SK-N-SH (cell line): ENCODE measurements around the gene EXOC1. TPM values are rescaled to one million over a fixed set of nuclear protein-coding genes. Genes with fewer than 3 reads are reported as not detected.
A peak's percentile ranks its signal among the peaks of the same experiment; 100 is the strongest.

Experiments used
- CTCF ChIA-PET: fragments of 300-600, 350-600 bp; formaldehyde crosslinking; extraction: SDS; loops from one replicate; lab custom pipeline; 2021; lab: Yijun Ruan, JAX
- POLR2A ChIA-PET: fragments of 350-600 bp; sonication (Branson Sonifier 250); formaldehyde crosslinking; extraction: SDS; loops from one replicate; lab custom pipeline; 2020; ENCODE audit warnings: antibody characterized with exemption, inconsistent platforms; lab: Yijun Ruan, JAX
- DNase-seq: peaks from one replicate; pipeline ENCODE4 v3.0.0; 2012
- H2AFZ ChIP-seq: fragments of 200-600 bp; sonication (generic); 2 replicates; pipeline ENCODE4 v1.8.1; 2016; ENCODE audit warnings: antibody characterized with exemption, mild to moderate bottlenecking, low read depth
- H3F3A ChIP-seq: fragments of 200-600 bp; sonication (generic); replicated peaks from 2 replicates; pipeline ENCODE3; 2016; ENCODE audit warnings: antibody characterized with exemption, mild to moderate bottlenecking; ENCODE audit not compliant: insufficient read depth
- H3K27ac ChIP-seq, 2 experiments: fragments of 200-500 bp in 1 of 2; fragments of 200-600 bp in 1 of 2; sonication (Bioruptor generic) in 1 of 2; sonication (generic), shearing (Covaris generic) in 1 of 2; 2 replicates each; pipeline versions ENCODE4 v1.5.1 to v1.6.1; 2014 to 2016; ENCODE audit warnings: low read depth in 2 of 2, inconsistent platforms in 1 of 2, low read length in 1 of 2, mild to moderate bottlenecking in 1 of 2, mixed read lengths in 1 of 2
- H3K27me3 ChIP-seq: fragments of 200-600 bp; sonication (generic), shearing (Covaris generic); 2 replicates; pipeline ENCODE4 v1.6.1; 2016; ENCODE audit warnings: mixed run types; ENCODE audit not compliant: insufficient read depth
- H3K36me3 ChIP-seq, 2 experiments: fragments of 200-500 bp in 1 of 2; fragments of 200-600 bp in 1 of 2; sonication (Bioruptor generic) in 1 of 2; sonication (generic) in 1 of 2; replicated peaks in 1 of 2; 2 replicates each; pipeline versions ENCODE3 to v1.5.1; 2014 to 2016; ENCODE audit warnings: low read length in 1 of 2, mild to moderate bottlenecking in 1 of 2; ENCODE audit not compliant: insufficient read depth in 2 of 2, control insufficient read depth in 1 of 2
- H3K4me1 ChIP-seq, 2 experiments: fragments of 200-500 bp in 1 of 2; fragments of 200-600 bp in 1 of 2; sonication (Bioruptor generic) in 1 of 2; sonication (generic), shearing (Covaris generic) in 1 of 2; 2 replicates each; pipeline versions ENCODE4 v1.5.1 to v1.6.1; 2014 to 2016; ENCODE audit warnings: low read depth in 1 of 2, low read length in 1 of 2, mixed run types in 1 of 2; ENCODE audit not compliant: insufficient read depth in 2 of 2, control insufficient read depth in 1 of 2
- H3K4me2 ChIP-seq: fragments of 200-600 bp; sonication (generic), shearing (Covaris generic); 2 replicates; pipeline ENCODE4 v1.6.1; 2017; ENCODE audit warnings: mixed run types
- H3K4me3 ChIP-seq, 2 experiments: fragments of 200-500 bp in 1 of 2; fragments of 200-600 bp in 1 of 2; sonication (Bioruptor generic) in 1 of 2; sonication (generic), shearing (Covaris generic) in 1 of 2; 2 replicates each; pipeline versions ENCODE4 v1.5.1 to v1.8.1; 2014 to 2016; ENCODE audit warnings: low read depth in 2 of 2, inconsistent platforms in 1 of 2, low read length in 1 of 2, mild to moderate bottlenecking in 1 of 2, mixed read lengths in 1 of 2, moderate library complexity in 1 of 2
- H3K79me2 ChIP-seq: fragments of 200-600 bp; sonication (generic); 2 replicates; pipeline ENCODE4 v1.8.1; 2017; ENCODE audit warnings: mild to moderate bottlenecking; ENCODE audit not compliant: insufficient read depth
- H3K9ac ChIP-seq: fragments of 200-600 bp; sonication (generic); 2 replicates; pipeline ENCODE4 v1.6.1; 2017; ENCODE audit warnings: mixed run types
- H3K9me2 ChIP-seq: fragments of 200-600 bp; sonication (generic); 2 replicates; pipeline ENCODE4 v1.6.1; 2017; ENCODE audit warnings: mixed run types
- H3K9me3 ChIP-seq: fragments of 200-600 bp; sonication (generic); 2 replicates; pipeline ENCODE4 v1.6.1; 2017; ENCODE audit warnings: mixed run types, mild to moderate bottlenecking, moderate library complexity
- H4K20me1 ChIP-seq: fragments of 200-600 bp; sonication (generic); 2 replicates; pipeline ENCODE4 v1.6.1; 2017; ENCODE audit warnings: mild to moderate bottlenecking, mixed run types; ENCODE audit not compliant: insufficient read depth
- ELF1 ChIP-seq: IDR thresholded peaks from 2 replicates; pipeline ENCODE4 v1.4.0; 2012
- EP300 ChIP-seq, 2 experiments: IDR thresholded peaks; 2 replicates each; pipeline versions ENCODE4 v1.4.0 to v1.6.1; 2012; ENCODE audit warnings: borderline replicate concordance in 1 of 2, low read depth in 1 of 2, low read length in 1 of 2
- FOXM1 ChIP-seq: IDR thresholded peaks from 2 replicates; pipeline ENCODE4 v1.4.0; 2012; ENCODE audit warnings: low read depth, mild to moderate bottlenecking
- GABPA ChIP-seq: IDR thresholded peaks from 2 replicates; pipeline ENCODE4 v1.4.0; 2012; ENCODE audit warnings: low read depth, mild to moderate bottlenecking
- GATA2 ChIP-seq: sonication (generic); formaldehyde crosslinking; IDR thresholded peaks from 2 replicates; pipeline ENCODE4 v1.5.0; 2020; ENCODE audit warnings: mild to moderate bottlenecking, missing genetic modification reagents
- IRF3 ChIP-seq: fragments of 150-350 bp; IDR thresholded peaks from 2 replicates; pipeline ENCODE4 v1.6.1; 2016; ENCODE audit warnings: mild to moderate bottlenecking, low read depth, low read length
- MAX ChIP-seq: IDR thresholded peaks from 2 replicates; pipeline ENCODE4 v1.4.0; 2012; ENCODE audit warnings: low read depth
- MXI1 ChIP-seq: IDR thresholded peaks from 2 replicates; pipeline ENCODE4 v1.6.1; 2012; ENCODE audit warnings: mild to moderate bottlenecking, low read depth, low read length, improper control_type of control experiment
- RAD21 ChIP-seq: IDR thresholded peaks from 2 replicates; pipeline ENCODE4 v1.6.1; 2012; ENCODE audit warnings: mild to moderate bottlenecking, low read length
- RCOR1 ChIP-seq: fragments of 150-350 bp; IDR thresholded peaks from 2 replicates; pipeline ENCODE4 v1.6.1; 2017; ENCODE audit warnings: antibody characterized with exemption, low read length
- RFX5 ChIP-seq: IDR thresholded peaks from 2 replicates; pipeline ENCODE4 v1.6.1; 2012; ENCODE audit warnings: mild to moderate bottlenecking, improper control_type of control experiment, low read length
- SIN3A ChIP-seq: IDR thresholded peaks from 2 replicates; pipeline ENCODE4 v1.6.1; 2012; ENCODE audit warnings: low read depth, mild to moderate bottlenecking, low read length, moderate library complexity, borderline replicate concordance
- SMC3 ChIP-seq: IDR thresholded peaks from 2 replicates; pipeline ENCODE4 v1.6.1; 2012; ENCODE audit warnings: low read depth, low read length, improper control_type of control experiment
- TAF1 ChIP-seq: IDR thresholded peaks from 2 replicates; pipeline ENCODE4 v1.6.1; 2012; ENCODE audit warnings: low read depth, mild to moderate bottlenecking, low read length, moderate library complexity, borderline replicate concordance
- YY1 ChIP-seq: IDR thresholded peaks from 2 replicates; pipeline ENCODE4 v1.4.0; 2012; ENCODE audit warnings: low read depth, mild to moderate bottlenecking
- WGBS: methylation state at CpG from one replicate; pipeline ENCODE4 v1.1.6; 2017; ENCODE audit warnings: low lambda C conversion rate; 5-methylcytosine and 5-hydroxymethylcytosine counted together
- polyA plus RNA-seq, 3 experiments: library from polyadenylated mRNA; depleted of rRNA; stranded (reverse); fragments of >200 nt; gene quantifications; 2 replicates each; pipeline ENCODE4 v1.2.3, GENCODE V29; 2012
- TF ChIP-seq, protein P1 (sequence below): IDR thresholded peaks from 2 replicates; pipeline ENCODE4; 2012

The EXOC1 gene
- polyA plus RNA-seq, 1 of the 3 experiments (the other 2 are of a cell fraction) = 13.5 TPM

DNA sequence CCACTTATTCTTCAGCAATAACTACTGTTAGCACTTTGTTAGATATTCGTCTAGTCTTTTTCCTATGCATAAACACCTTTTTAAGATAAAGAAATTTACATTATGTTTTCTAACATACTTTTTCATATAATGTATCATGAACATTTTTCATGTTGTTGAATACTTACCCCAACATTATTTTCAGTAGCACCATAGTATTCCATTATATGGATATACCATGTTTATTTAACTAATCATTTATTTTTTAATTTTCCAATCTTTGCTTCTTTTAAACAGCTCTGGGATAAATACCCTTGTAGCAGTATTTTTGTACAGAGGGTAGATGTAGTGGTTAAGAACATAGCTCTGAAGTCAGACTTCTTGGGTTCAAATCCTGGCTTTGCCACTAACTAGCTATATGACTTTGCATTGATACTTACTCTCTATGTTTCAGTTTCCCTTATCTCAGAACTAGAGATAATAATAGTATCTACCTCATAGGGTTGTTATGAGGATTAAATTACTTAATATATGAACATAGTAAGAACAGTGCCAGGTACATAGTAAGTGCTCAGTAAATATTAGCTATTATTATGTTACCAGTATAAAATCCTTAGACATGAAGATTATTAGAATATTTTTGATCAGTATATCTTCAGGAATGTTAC is 11.3 kb downstream of the EXOC1 start:
- no peak for DNase-seq
- peaks cover 32% of the 10 kb centered on the region; the same call in 1 of the 2 replicates for H3K79me2 ChIP-seq
- no peak for TF ChIP-seq GATA2 (CRISPR knock-in tag)
- no peak for TF ChIP-seq GABPA
- no peak for TF ChIP-seq MAX
- TF ChIP-seq RAD21 = no peak
- TF ChIP-seq MXI1 = no peak
- TF ChIP-seq EP300 (IDR thresholded peaks at IDR 0.05; ENCODE audit: borderline replicate concordance in 1 of 2, low read depth in 1 of 2, low read length in 1 of 2) = no peak
- TF ChIP-seq ELF1 = no peak
- TF ChIP-seq SIN3A = no peak
- TF ChIP-seq TAF1 = no peak
- TF ChIP-seq, protein P1, sequence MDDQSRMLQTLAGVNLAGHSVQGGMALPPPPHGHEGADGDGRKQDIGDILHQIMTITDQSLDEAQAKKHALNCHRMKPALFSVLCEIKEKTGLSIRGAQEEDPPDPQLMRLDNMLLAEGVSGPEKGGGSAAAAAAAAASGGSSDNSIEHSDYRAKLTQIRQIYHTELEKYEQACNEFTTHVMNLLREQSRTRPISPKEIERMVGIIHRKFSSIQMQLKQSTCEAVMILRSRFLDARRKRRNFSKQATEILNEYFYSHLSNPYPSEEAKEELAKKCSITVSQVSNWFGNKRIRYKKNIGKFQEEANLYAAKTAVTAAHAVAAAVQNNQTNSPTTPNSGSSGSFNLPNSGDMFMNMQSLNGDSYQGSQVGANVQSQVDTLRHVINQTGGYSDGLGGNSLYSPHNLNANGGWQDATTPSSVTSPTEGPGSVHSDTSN = no peak
- TF ChIP-seq RFX5 = no peak
- TF ChIP-seq FOXM1 = no peak
- no peak for TF ChIP-seq IRF3
- TF ChIP-seq SMC3 = no peak
- no peak for TF ChIP-seq YY1
- TF ChIP-seq RCOR1 = no peak

More for the DNA sequence above, 11.3 kb downstream of the EXOC1 start:
- WGBS = 98% methylated on average over 1 of the region's 1 CpG
- H3K4me2 ChIP-seq = peak overlapping the region; percentile 52; the same call in 1 of the 2 replicates
- peaks cover 4% of the 10 kb centered on the region for H4K20me1 ChIP-seq
- H3K4me1 ChIP-seq = peaks cover 2 to 10% of the 10 kb centered on the region in 2 experiments; a peak in 3 of 4 replicates
- H3K9me2 ChIP-seq = no peaks in the 10 kb centered on the region
- no peak overlapping the region for H3K4me3 ChIP-seq
- POLR2A ChIA-PET = no interaction called here
- no peaks in the 10 kb centered on the region for H3K27me3 ChIP-seq
- peaks cover 52 to 64% of the 10 kb centered on the region in 2 experiments for H3K36me3 ChIP-seq
- no peak overlapping the region for H3K9ac ChIP-seq
- peak overlapping the region in 1 of 2 experiments; percentile 79; a peak in 2 of 4 replicates for H3K27ac ChIP-seq
- peaks cover 30% of the 10 kb centered on the region for H3F3A ChIP-seq
- no peak overlapping the region for H2AFZ ChIP-seq
- no peaks in the 10 kb centered on the region for H3K9me3 ChIP-seq
- CTCF ChIA-PET = interaction anchor here (0.6 to 1.7 kb wide), 5 partner anchors 11 to 518 kb away, joined by 3 to 7 read pairs (median 3); partner anchors contain the start of genes CEP135, EXOC1L and SRD5A3
